ENCODE data around the gene TREH.
"Not testable (repeated sequence)": the region's sequence is repeated elsewhere in the genome, so short reads cannot be mapped to it uniquely, and the experiment has no call there.

TREH gene

GRCh38 chr11:118679483-118679882, at the start of gene TREH:
Gene TREH (minus strand): TSS chr11:118679650. CDS start chr11:118679627, 23 bp downstream.
- TF ChIP-seq CTCF (IDR thresholded peaks at IDR 0.05; ENCODE audit: low read depth, low read length, missing control alignments) = no peak
- DNase-seq (ENCODE audit: low read depth) = no peak
- no peak within 1 kb of the TSS for H3K4me3 ChIP-seq (ENCODE audit: low read depth, low read length)

- DNase-seq (ENCODE audit: low read depth); H3K4me3 ChIP-seq (ENCODE audit: low read depth, low read length): not testable (repeated sequence)
These were observed 48.7 kb upstream of the TREH start for GRCh38 chr11:118728112-118728511.

GRCh38 chr11:118727721-118728066, 48.2 kb upstream of the TREH start:
- not testable (repeated sequence) for DNase-seq (ENCODE audit: low read depth); H3K4me3 ChIP-seq (ENCODE audit: low read depth, low read length)

- H3K4me3 ChIP-seq (ENCODE audit: low read depth, low read length); DNase-seq (ENCODE audit: low read depth): not testable (repeated sequence)
These were observed 47.7 kb upstream of the TREH start for GRCh38 chr11:118727001-118727720.

- not testable (repeated sequence) for DNase-seq (ENCODE audit: low read depth); H3K4me3 ChIP-seq (ENCODE audit: low read depth, low read length)
These were observed 42.1 kb upstream of the TREH start for GRCh38 chr11:118721478-118722015.

- DNase-seq (ENCODE audit: low read depth); H3K4me3 ChIP-seq (ENCODE audit: low read depth, low read length): not testable (repeated sequence)
These were observed 41.3 kb upstream of the TREH start for GRCh38 chr11:118720740-118721139.

- not testable (repeated sequence) for H3K4me3 ChIP-seq (ENCODE audit: low read depth, low read length); DNase-seq (ENCODE audit: low read depth)
These were observed 40.6 kb upstream of the TREH start for GRCh38 chr11:118720078-118720477.

- not testable (repeated sequence) for DNase-seq (ENCODE audit: low read depth); H3K4me3 ChIP-seq (ENCODE audit: low read depth, low read length)
These were observed 39.1 kb upstream of the TREH start for GRCh38 chr11:118718562-118718961.

- not testable (repeated sequence) for DNase-seq (ENCODE audit: low read depth); H3K4me3 ChIP-seq (ENCODE audit: low read depth, low read length)
These were observed 38.3 kb upstream of the TREH start for GRCh38 chr11:118717733-118718132.

- DNase-seq (ENCODE audit: low read depth); H3K4me3 ChIP-seq (ENCODE audit: low read depth, low read length): not testable (repeated sequence)
These were observed 37.8 kb upstream of the TREH start for GRCh38 chr11:118717221-118717620.

- no peak for DNase-seq (ENCODE audit: low read depth)
- no peak for TF ChIP-seq CTCF (IDR thresholded peaks at IDR 0.05; ENCODE audit: low read depth, low read length, missing control alignments)
- no peak overlapping the region for H3K4me3 ChIP-seq (ENCODE audit: low read depth, low read length)
These were observed 36.4 kb upstream of the TREH start for GRCh38 chr11:118715837-118716260.

- TF ChIP-seq CTCF (IDR thresholded peaks at IDR 0.05; ENCODE audit: low read depth, low read length, missing control alignments) = no peak
- DNase-seq (ENCODE audit: low read depth) = no peak
- no peak overlapping the region for H3K4me3 ChIP-seq (ENCODE audit: low read depth, low read length)
These were observed 35.9 kb upstream of the TREH start for GRCh38 chr11:118715245-118715831.

All from GM12864 (cell line).